Left ventricle myocardium inferior (tissue), 1 donor: ENCODE data around the gene ZNF142. TPM values are rescaled to one million over a fixed set of nuclear protein-coding genes. Genes with fewer than 3 reads are reported as not detected.

ENCODE experiments used
- DNase-seq: peaks from one replicate; pipeline ENCODE4 v3.0.0-alpha.2; 2020
- H3K27ac ChIP-seq: fragments of 200-600 bp; replicated peaks from 2 replicates; pipeline ENCODE4 v1.8.0; 2021
- H3K27me3 ChIP-seq: fragments of 200-600 bp; 2 replicates; pipeline ENCODE4 v1.8.0; 2021; ENCODE audit warnings: low read depth
- H3K36me3 ChIP-seq: fragments of 200-600 bp; 2 replicates; pipeline ENCODE4 v1.8.0; 2021
- H3K4me1 ChIP-seq: fragments of 200-600 bp; 2 replicates; pipeline ENCODE4 v1.8.0; 2021
- H3K4me3 ChIP-seq: fragments of 200-600 bp; 2 replicates; pipeline ENCODE4 v1.8.0; 2021; ENCODE audit warnings: mild to moderate bottlenecking, moderate library complexity
- H3K9me3 ChIP-seq: fragments of 200-600 bp; replicated peaks from 2 replicates; pipeline ENCODE4 v1.8.0; 2021
- CTCF ChIP-seq: fragments of 200-600 bp; IDR thresholded peaks from 2 replicates; pipeline ENCODE4 v1.8.0; 2021; ENCODE audit warnings: antibody characterized with exemption, mild to moderate bottlenecking, borderline replicate concordance
- intact Hi-C: fragments of 100-400 bp; cut with micrococcal nuclease; formaldehyde crosslinking; loops from one replicate; pipeline ENCODE4 v1.11.0; 2022
- total RNA-seq: library from RNA; stranded (reverse); fragmentation: NEBNext Ultra II Directional; extraction: Animal tissue kit (Norgen Biotek cat#: 25700); gene quantifications from one replicate; pipeline ENCODE4 v1.2.1, GENCODE V29; 2021
- donor health status: DM: no; HTN: yes; CAD: no; lungs with severe emphysema.

The ZNF142 gene
- total RNA-seq, 1 donor from 2014 or later, result 19.9 TPM

GRCh38 chr2:218626369-218626768 lies 33.1 kb downstream of the ZNF142 start:
- Histone ChIP-seq H3K9me3 (no peaks in the 10 kb centered on the region), H3K27ac (no peak overlapping the region)

GRCh38 chr2:218623366-218623705 lies 36.1 kb downstream of the ZNF142 start:
- peaks cover 8% of the 10 kb centered on the region for H3K4me1 ChIP-seq
- DNase-seq, result no peak
- no peaks in the 10 kb centered on the region for H3K9me3 ChIP-seq
- H3K36me3 ChIP-seq, result no peaks in the 10 kb centered on the region
- H3K27ac ChIP-seq, result no peak overlapping the region
- no peak overlapping the region for H3K4me3 ChIP-seq
- intact Hi-C loops, result no loop called here
- no peaks in the 10 kb centered on the region for H3K27me3 ChIP-seq
- TF ChIP-seq CTCF, result no peak

More at GRCh38 chr2:218626369-218626768, 33.1 kb downstream of the ZNF142 start:
- no peak for DNase-seq
- intact Hi-C loops, result no loop called here
- H3K27me3 ChIP-seq, result no peaks in the 10 kb centered on the region
- H3K36me3 ChIP-seq, result no peaks in the 10 kb centered on the region
- TF ChIP-seq CTCF, result no peak
- peaks cover 8% of the 10 kb centered on the region for H3K4me1 ChIP-seq
- H3K4me3 ChIP-seq, result no peak overlapping the region

GRCh38 chr2:218622606-218623365 lies 36.6 kb downstream of the ZNF142 start:
- intact Hi-C loops, result no loop called here
- DNase-seq, result no peak
- TF ChIP-seq CTCF, result no peak

GRCh38 chr2:218621007-218621406 lies 38.4 kb downstream of the ZNF142 start:
- no peaks in the 10 kb centered on the region for H3K9me3 ChIP-seq
- no peak overlapping the region for H3K27ac ChIP-seq
- H3K36me3 ChIP-seq, result no peaks in the 10 kb centered on the region
- intact Hi-C loops, result no loop called here
- no peak overlapping the region for H3K4me3 ChIP-seq
- no peak for TF ChIP-seq CTCF
- no peaks in the 10 kb centered on the region for H3K27me3 ChIP-seq
- peaks cover 8% of the 10 kb centered on the region for H3K4me1 ChIP-seq
- no peak for DNase-seq

More at GRCh38 chr2:218622606-218623365, 36.6 kb downstream of the ZNF142 start:
- Histone ChIP-seq H3K4me1 (peaks cover 8% of the 10 kb centered on the region), H3K4me3 (no peak overlapping the region), H3K27ac (no peak overlapping the region), H3K27me3 (no peaks in the 10 kb centered on the region), H3K9me3 (no peaks in the 10 kb centered on the region), H3K36me3 (no peaks in the 10 kb centered on the region)

GRCh38 chr2:218618102-218618860 lies 41.1 kb downstream of the ZNF142 start:
- TF ChIP-seq CTCF, result no peak
- no peak overlapping the region for H3K27ac ChIP-seq
- H3K9me3 ChIP-seq, result no peaks in the 10 kb centered on the region
- no peaks in the 10 kb centered on the region for H3K27me3 ChIP-seq
- intact Hi-C loops, result no loop called here
- no peaks in the 10 kb centered on the region for H3K36me3 ChIP-seq
- H3K4me1 ChIP-seq, result peaks cover 8% of the 10 kb centered on the region
- H3K4me3 ChIP-seq, result no peak overlapping the region
- DNase-seq, result no peak
